ENCODE data around the gene TGFA.
"Not testable (repeated sequence)": the region's sequence is repeated elsewhere in the genome, so short reads cannot be mapped to it uniquely, and the experiment has no call there.

TGFA gene

GRCh38 chr2:70472221-70472890 is 81.3 kb downstream of the TGFA start:
- Histone ChIP-seq H3K27me3 (replicated peaks; ENCODE audit: control insufficient read depth, insufficient read depth, low read length) (peaks cover 60% of the 10 kb centered on the region), H3K36me3 (ENCODE audit: control insufficient read depth, insufficient read depth, low read length, severe bottlenecking) (no peaks in the 10 kb centered on the region), H3K4me1 (ENCODE audit: control insufficient read depth, insufficient read depth, low read length) (no peaks in the 10 kb centered on the region), H3K4me3 (ENCODE audit: low read length) (no peak overlapping the region), H3K9me3 (ENCODE audit: control insufficient read depth, low read length) (no peaks in the 10 kb centered on the region), H3K9ac (ENCODE audit: low read length) (no peak overlapping the region)
- no peak for DNase-seq (ENCODE audit: low read depth)

DNA sequence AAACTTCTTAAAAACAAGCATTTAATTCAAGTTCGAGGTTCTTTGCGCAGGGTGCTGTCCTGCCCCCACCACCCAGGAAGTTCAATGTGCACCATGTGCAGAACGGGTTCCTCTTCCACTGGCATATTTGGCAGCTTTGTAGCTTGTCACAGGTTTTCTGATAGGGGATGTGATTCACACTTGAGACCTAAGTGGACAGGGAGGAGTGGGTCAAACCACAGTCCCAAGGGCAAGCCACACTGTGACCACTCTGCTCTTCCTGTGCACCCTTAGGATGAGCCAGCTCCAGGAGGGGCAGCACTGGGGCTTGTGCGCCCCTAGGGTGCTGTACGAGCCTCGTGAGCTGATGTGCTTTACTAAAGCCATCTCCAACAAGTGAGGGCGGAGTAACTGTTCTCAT is 82.5 kb downstream of the TGFA start:
- H3K27me3 ChIP-seq (replicated peaks; ENCODE audit: control insufficient read depth, insufficient read depth, low read length): peaks cover 51% of the 10 kb centered on the region
- H3K4me1 ChIP-seq (ENCODE audit: control insufficient read depth, insufficient read depth, low read length): no peaks in the 10 kb centered on the region
- H3K9me3 ChIP-seq (ENCODE audit: control insufficient read depth, low read length): no peaks in the 10 kb centered on the region
- no peak overlapping the region for H3K9ac ChIP-seq (ENCODE audit: low read length)
- no peak for DNase-seq (ENCODE audit: low read depth)
- H3K36me3 ChIP-seq (ENCODE audit: control insufficient read depth, insufficient read depth, low read length, severe bottlenecking): no peaks in the 10 kb centered on the region
- no peak overlapping the region for H3K4me3 ChIP-seq (ENCODE audit: low read length)

DNA sequence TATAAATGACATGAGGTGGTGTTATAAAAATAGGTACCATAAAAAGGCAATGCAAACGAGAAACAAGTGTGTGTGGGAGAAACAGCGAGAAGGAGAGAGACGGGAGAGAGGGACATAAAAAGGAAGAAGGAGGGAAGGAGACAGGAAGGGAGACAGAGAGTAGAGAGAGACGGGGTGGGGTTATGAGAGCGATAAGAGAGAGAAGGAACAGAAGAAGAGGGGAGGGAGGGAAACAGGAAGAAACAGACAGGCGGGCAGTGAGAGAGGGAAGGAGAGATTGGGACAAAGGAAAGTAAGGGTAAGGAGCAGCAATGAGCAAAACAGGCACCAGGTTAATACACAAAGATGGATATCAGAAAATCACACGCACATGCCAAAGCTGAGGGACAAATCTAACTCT is 83.7 kb downstream of the TGFA start:
- H3K27me3 ChIP-seq (replicated peaks; ENCODE audit: control insufficient read depth, insufficient read depth, low read length): peaks cover 42% of the 10 kb centered on the region
- no peaks in the 10 kb centered on the region for H3K36me3 ChIP-seq (ENCODE audit: control insufficient read depth, insufficient read depth, low read length, severe bottlenecking)
- no peaks in the 10 kb centered on the region for H3K4me1 ChIP-seq (ENCODE audit: control insufficient read depth, insufficient read depth, low read length)
- no peak for DNase-seq (ENCODE audit: low read depth)
- no peak overlapping the region for H3K9ac ChIP-seq (ENCODE audit: low read length)
- no peaks in the 10 kb centered on the region for H3K9me3 ChIP-seq (ENCODE audit: control insufficient read depth, low read length)
- no peak overlapping the region for H3K4me3 ChIP-seq (ENCODE audit: low read length)

DNA sequence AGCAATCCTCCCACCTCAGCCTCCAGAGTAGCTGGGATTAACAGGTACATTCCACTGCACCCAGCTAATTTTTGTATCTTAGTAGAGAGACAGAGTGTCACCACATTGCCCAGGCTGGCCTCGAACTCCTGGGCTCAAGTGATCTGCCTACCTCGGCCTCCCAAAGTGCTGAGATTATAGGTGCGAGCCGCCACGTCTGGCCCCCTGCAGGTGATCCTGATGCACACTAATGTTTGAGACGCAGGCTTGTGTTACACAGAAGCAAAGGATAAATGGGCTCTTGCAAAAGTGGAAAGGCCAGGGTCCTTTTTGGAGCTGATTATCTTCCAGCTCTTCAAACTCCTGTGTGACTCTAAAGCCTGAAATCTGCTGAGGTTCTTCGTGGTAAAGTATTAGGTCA is 84.2 kb downstream of the TGFA start:
- peaks cover 37% of the 10 kb centered on the region for H3K27me3 ChIP-seq (replicated peaks; ENCODE audit: control insufficient read depth, insufficient read depth, low read length)
- no peak overlapping the region for H3K4me3 ChIP-seq (ENCODE audit: low read length)
- no peaks in the 10 kb centered on the region for H3K36me3 ChIP-seq (ENCODE audit: control insufficient read depth, insufficient read depth, low read length, severe bottlenecking)
- DNase-seq (ENCODE audit: low read depth): no peak
- no peaks in the 10 kb centered on the region for H3K9me3 ChIP-seq (ENCODE audit: control insufficient read depth, low read length)
- H3K9ac ChIP-seq (ENCODE audit: low read length): no peak overlapping the region
- H3K4me1 ChIP-seq (ENCODE audit: control insufficient read depth, insufficient read depth, low read length): no peaks in the 10 kb centered on the region

GRCh38 chr2:70468878-70469277 is 84.7 kb downstream of the TGFA start:
- H3K9ac ChIP-seq (ENCODE audit: low read length): no peak overlapping the region
- H3K4me3 ChIP-seq (ENCODE audit: low read length): no peak overlapping the region
- DNase-seq (ENCODE audit: low read depth): no peak
- no peaks in the 10 kb centered on the region for H3K4me1 ChIP-seq (ENCODE audit: control insufficient read depth, insufficient read depth, low read length)
- H3K27me3 ChIP-seq (replicated peaks; ENCODE audit: control insufficient read depth, insufficient read depth, low read length): peaks cover 33% of the 10 kb centered on the region
- H3K9me3 ChIP-seq (ENCODE audit: control insufficient read depth, low read length): no peaks in the 10 kb centered on the region
- no peaks in the 10 kb centered on the region for H3K36me3 ChIP-seq (ENCODE audit: control insufficient read depth, insufficient read depth, low read length, severe bottlenecking)

GRCh38 chr2:70467831-70468779 is 85.5 kb downstream of the TGFA start:
- H3K4me1 ChIP-seq (ENCODE audit: control insufficient read depth, insufficient read depth, low read length): no peaks in the 10 kb centered on the region
- H3K27me3 ChIP-seq (replicated peaks; ENCODE audit: control insufficient read depth, insufficient read depth, low read length): peaks cover 32% of the 10 kb centered on the region
- no peak overlapping the region for H3K9ac ChIP-seq (ENCODE audit: low read length)
- no peaks in the 10 kb centered on the region for H3K9me3 ChIP-seq (ENCODE audit: control insufficient read depth, low read length)
- no peaks in the 10 kb centered on the region for H3K36me3 ChIP-seq (ENCODE audit: control insufficient read depth, insufficient read depth, low read length, severe bottlenecking)
- H3K4me3 ChIP-seq (ENCODE audit: low read length): no peak overlapping the region
- DNase-seq (ENCODE audit: low read depth): no peak

- DNase-seq (ENCODE audit: low read depth): no peak
- H3K4me1 ChIP-seq (ENCODE audit: control insufficient read depth, insufficient read depth, low read length): no peaks in the 10 kb centered on the region
- H3K27me3 ChIP-seq (replicated peaks; ENCODE audit: control insufficient read depth, insufficient read depth, low read length): peaks cover 30% of the 10 kb centered on the region
- H3K9me3 ChIP-seq (ENCODE audit: control insufficient read depth, low read length): no peaks in the 10 kb centered on the region
- no peaks in the 10 kb centered on the region for H3K36me3 ChIP-seq (ENCODE audit: control insufficient read depth, insufficient read depth, low read length, severe bottlenecking)
- H3K4me3 ChIP-seq (ENCODE audit: low read length): no peak overlapping the region
- H3K9ac ChIP-seq (ENCODE audit: low read length): no peak overlapping the region
Measured at GRCh38 chr2:70467237-70467636, 86.4 kb downstream of the TGFA start.

DNA sequence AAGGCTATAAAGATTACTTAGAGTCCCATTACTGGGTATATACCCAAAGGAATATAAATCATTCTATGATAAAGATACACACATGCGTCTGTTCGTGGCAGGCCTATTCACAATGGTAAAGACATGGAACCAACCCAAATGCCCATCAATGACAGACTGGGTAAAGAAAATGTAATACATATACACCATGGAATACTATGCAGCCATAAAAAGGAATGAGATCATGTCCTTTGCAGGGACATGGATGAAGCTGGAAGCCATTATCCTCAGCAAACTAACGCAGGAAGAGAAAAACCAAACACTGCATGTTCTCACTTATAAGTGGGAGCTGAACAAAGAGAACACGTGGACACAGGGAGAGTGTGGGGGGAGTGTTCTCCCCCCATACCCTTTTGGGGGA is 87.0 kb downstream of the TGFA start:
- H3K4me3 ChIP-seq (ENCODE audit: low read length); DNase-seq (ENCODE audit: low read depth); H3K4me1 ChIP-seq (ENCODE audit: control insufficient read depth, insufficient read depth, low read length); H3K9me3 ChIP-seq (ENCODE audit: control insufficient read depth, low read length); H3K9ac ChIP-seq (ENCODE audit: low read length); H3K36me3 ChIP-seq (ENCODE audit: control insufficient read depth, insufficient read depth, low read length, severe bottlenecking): not testable (repeated sequence)
- H3K27me3 ChIP-seq (replicated peaks; ENCODE audit: control insufficient read depth, insufficient read depth, low read length): peaks cover 27% of the 10 kb centered on the region

- no peak for DNase-seq (ENCODE audit: low read depth)
- no peaks in the 10 kb centered on the region for H3K9me3 ChIP-seq (ENCODE audit: control insufficient read depth, low read length)
- H3K4me3 ChIP-seq (ENCODE audit: low read length): no peak overlapping the region
- peaks cover 40% of the 10 kb centered on the region for H3K27me3 ChIP-seq (replicated peaks; ENCODE audit: control insufficient read depth, insufficient read depth, low read length)
- no peak overlapping the region for H3K9ac ChIP-seq (ENCODE audit: low read length)
- no peaks in the 10 kb centered on the region for H3K36me3 ChIP-seq (ENCODE audit: control insufficient read depth, insufficient read depth, low read length, severe bottlenecking)
- no peaks in the 10 kb centered on the region for H3K4me1 ChIP-seq (ENCODE audit: control insufficient read depth, insufficient read depth, low read length)
Measured at GRCh38 chr2:70463997-70464396, 89.6 kb downstream of the TGFA start.

DNA sequence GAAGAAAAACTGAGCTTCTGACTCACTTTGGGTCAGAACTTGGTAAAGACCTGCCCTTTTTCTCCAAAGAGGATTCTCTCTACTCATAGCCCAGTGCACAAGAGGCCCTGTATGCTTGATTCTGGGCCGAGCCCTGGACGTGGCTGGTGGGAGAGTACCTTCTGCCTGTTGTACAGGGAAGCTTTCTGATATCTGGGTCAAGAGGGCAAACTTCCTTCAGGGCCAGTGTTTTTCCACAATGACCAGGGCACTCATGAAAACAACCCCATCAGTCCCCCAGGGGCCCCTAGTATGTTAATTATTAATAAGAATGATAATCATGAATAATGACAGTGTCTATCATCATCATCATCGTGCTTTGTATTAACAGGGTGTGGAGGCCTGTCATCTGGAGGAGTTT is 90.0 kb downstream of the TGFA start:
- Histone ChIP-seq H3K27me3 (replicated peaks; ENCODE audit: control insufficient read depth, insufficient read depth, low read length) (peaks cover 42% of the 10 kb centered on the region), H3K4me3 (ENCODE audit: low read length) (no peak overlapping the region), H3K9me3 (ENCODE audit: control insufficient read depth, low read length) (no peaks in the 10 kb centered on the region), H3K4me1 (ENCODE audit: control insufficient read depth, insufficient read depth, low read length) (no peaks in the 10 kb centered on the region), H3K9ac (ENCODE audit: low read length) (no peak overlapping the region), H3K36me3 (ENCODE audit: control insufficient read depth, insufficient read depth, low read length, severe bottlenecking) (no peaks in the 10 kb centered on the region)
- DNase-seq (ENCODE audit: low read depth): no peak

- H3K4me3 ChIP-seq (ENCODE audit: low read length): no peak overlapping the region
- no peak for DNase-seq (ENCODE audit: low read depth)
- no peak overlapping the region for H3K9ac ChIP-seq (ENCODE audit: low read length)
- H3K4me1 ChIP-seq (ENCODE audit: control insufficient read depth, insufficient read depth, low read length): no peaks in the 10 kb centered on the region
- H3K9me3 ChIP-seq (ENCODE audit: control insufficient read depth, low read length): no peaks in the 10 kb centered on the region
- peaks cover 43% of the 10 kb centered on the region for H3K27me3 ChIP-seq (replicated peaks; ENCODE audit: control insufficient read depth, insufficient read depth, low read length)
- H3K36me3 ChIP-seq (ENCODE audit: control insufficient read depth, insufficient read depth, low read length, severe bottlenecking): no peaks in the 10 kb centered on the region
Measured at GRCh38 chr2:70461981-70462876, 91.4 kb downstream of the TGFA start.

Measured in adipocyte (in vitro differentiated cells).